NCI-H510A (cell line): ENCODE results near the gene HOXA13.

Experiments used
- DNase-seq: peaks from one replicate; lab custom pipeline; 2025; lab: John Stamatoyannopoulos, UW

HOXA13 gene

DNA sequence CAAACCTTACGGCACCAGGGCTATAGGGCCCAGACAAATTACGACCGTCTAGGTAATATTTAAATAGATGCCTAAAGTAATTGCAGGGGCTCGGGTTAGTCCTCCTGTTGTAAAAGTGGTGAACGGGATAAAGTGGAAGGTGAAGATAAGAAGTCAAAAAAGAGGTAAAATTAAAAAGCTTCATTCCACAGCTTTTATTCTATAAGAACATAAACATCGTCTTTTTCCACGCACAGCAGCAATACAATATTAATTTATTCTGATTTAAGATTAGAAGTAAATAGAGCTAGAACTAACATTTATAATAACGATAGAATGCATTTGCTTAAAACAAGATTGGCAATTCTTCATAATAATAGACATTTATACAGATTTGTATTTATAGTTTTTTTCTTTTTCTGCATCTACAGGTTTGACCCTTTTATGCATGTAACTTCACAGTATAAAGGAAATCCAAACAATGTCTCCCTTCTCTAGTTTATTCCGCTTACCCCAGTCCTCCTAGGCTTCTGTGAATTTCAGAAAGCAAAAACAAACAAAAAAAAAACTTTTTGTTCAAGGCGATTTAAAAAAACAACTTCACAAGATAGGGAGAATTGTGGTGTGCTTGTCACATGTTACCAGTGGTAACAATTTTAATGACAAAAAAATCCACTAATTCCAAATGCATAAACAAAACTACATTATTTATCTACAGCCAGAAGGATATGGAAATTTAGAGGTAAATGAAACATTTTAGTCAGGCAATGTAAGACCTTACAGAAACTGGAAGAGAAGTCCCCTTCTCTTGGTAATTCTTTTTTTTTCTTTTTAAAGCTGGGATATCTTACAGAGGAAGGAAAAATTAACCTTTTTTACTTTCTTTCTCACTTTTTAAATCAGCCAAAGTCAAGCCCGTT lies 29.2 kb downstream of the HOXA13 start:
- no peak for DNase-seq

GRCh38 chr7:27169658-27170425 lies 30.0 kb downstream of the HOXA13 start:
- DNase-seq: peak; percentile 60

- peak; percentile 44 for DNase-seq
These were observed 31.5 kb downstream of the HOXA13 start for GRCh38 chr7:27168265-27168947.

DNA sequence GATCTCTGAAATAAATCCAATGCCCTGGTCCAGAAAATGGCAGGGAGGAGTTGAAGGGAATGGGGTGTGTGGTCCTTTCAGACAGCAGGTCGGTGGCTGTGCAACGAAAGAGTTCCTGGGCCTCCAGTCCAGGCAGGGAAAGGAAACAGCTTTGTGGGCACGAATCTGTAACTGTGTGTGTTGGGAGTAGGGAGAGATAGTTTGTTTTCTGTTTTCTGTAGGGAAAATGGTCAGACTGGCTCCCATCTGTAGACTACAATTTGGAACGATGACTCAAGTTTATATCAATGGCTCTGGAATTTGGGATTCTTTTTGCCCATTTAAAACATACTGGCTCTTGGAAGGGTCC lies 32.0 kb downstream of the HOXA13 start:
- DNase-seq: no peak

- peak; percentile 47 for DNase-seq
These were observed 33.1 kb downstream of the HOXA13 start for GRCh38 chr7:27166531-27167505.

DNA sequence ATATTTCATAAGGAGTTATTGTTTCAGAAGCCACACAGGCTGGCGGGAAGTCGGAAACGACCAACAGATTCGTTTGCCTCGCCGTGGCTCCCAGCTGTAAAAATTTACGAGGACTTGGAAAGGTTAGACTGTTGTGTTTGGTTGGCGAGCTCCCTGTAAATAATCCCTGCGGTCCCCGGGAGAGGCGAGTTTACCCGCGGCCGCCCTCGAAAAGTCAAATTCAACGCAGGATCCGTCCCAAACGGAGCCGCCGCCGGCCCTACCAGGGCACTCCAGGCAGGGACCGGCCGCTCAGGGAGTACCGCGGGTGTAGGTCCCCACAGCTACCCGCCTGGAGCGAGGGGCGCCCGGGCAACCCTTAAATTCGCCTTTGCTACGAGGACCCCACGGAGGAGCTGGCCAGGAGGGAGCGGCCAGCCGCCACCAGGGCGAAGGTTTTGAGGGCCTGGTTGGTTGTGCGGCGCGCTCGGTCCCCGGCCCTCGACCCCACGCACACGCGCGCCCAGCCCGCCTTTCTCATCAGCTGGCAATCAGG lies 33.8 kb downstream of the HOXA13 start:
- no peak for DNase-seq

DNA sequence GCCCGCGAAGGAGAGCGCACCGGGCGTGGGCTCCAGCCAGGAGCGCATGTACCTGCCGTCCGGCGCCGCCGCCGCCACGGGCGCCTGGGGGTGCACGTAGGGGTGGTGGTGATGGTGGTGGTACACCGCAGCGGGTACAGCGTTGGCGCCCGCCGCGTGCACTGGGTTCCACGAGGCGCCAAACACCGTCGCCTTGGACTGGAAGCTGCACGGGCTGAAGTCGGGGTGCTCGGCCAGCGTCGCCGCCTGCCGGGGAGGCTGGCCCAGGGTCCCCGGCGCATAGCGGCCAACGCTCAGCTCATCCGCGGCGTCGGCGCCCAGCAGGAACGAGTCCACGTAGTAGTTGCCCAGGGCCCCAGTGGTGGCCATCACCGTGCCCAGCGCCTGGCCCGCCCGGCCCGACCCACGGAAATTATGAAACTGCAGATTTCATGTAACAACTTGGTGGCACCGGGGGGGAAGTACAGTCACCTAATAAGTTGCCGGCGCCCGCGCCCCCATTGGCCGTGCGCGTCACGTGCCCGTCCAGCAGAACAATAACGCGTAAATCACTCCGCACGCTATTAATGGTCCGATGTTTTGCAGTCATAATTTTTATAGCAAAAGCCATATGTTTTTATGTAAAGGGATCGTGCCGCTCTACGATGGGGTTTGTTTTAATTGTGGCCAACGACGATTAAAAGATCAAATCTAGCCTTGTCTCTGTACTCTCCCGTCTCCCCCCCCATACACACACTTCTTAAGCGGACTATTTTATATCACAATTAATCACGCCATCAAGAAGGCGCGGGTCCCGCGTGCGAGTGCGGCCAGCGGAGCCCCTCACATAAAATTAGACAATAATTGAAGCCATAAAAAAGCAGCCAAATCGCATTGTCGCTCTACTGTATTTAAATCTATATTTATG lies 34.5 kb downstream of the HOXA13 start, which contains the start of gene HOXA9:
TSS of gene HOXA9 (minus strand) at position 449 of the 907 bp plus-strand sequence. CDS start at position 369, 80 bp downstream.
- peak; percentile 87 for DNase-seq

- DNase-seq: no peak
These were observed 35.4 kb downstream of the HOXA13 start for GRCh38 chr7:27164367-27165088.

DNA sequence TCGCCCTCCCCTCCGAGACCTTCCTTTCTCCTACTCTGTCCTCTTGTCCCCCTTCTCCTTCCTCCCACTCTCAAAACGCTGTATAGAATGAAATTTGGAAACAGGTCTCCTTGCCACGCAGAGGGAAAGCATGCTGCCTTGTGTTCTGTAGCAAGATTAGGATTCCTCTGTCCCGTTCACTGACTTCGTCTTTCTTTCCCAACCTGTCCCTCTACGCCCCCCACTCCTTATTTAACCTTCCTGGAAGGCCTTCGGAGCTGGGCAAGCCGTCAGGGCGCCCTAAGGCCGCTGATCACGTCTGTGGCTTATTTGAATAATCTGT lies 35.9 kb downstream of the HOXA13 start:
- DNase-seq: no peak

GRCh38 chr7:27163288-27164044 lies 36.4 kb downstream of the HOXA13 start:
- DNase-seq: no peak

- DNase-seq: no peak
These were observed 37.2 kb downstream of the HOXA13 start for GRCh38 chr7:27162561-27163287.

DNA sequence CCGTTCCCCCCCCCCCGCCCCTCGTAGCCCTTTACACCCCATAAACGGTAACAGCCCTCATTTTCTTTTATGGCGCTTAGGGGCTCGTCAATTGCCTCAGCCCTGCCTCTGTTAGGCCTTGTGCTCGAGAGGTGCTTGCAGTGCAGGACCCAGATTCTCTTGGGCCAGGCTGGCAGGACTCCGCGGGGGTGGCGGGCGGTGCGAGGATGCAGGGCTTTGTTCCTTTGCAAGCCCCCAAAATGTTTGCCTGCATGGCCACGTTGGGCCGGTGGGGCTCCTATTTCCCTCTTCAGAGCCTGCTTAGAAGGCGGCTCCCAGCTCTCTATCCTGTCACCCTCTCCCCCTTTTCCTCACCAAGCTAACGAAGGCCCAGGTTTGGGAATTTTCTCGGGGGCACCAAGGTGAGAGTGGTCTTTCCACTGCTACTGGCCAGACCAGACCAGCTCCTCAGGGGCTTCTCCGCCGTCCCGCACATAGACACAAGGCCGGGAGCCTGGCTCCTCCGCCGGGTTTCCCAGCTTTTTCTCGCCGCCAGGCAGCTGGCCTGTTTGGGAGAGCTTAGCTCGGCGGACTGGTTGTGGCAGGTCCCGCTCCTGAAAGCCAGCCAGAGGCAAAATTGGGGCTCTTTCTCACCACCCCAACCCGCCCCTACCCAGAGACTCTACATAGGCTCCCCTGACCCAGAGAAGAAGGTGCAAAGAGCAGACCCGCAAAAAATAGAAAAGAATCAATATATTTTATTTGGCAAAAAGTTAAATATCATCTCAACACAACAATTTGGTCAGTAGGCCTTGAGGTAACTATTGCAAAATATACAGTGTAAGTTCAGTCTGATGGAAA lies 38.0 kb downstream of the HOXA13 start:
- peak; percentile 32 for DNase-seq

DNA sequence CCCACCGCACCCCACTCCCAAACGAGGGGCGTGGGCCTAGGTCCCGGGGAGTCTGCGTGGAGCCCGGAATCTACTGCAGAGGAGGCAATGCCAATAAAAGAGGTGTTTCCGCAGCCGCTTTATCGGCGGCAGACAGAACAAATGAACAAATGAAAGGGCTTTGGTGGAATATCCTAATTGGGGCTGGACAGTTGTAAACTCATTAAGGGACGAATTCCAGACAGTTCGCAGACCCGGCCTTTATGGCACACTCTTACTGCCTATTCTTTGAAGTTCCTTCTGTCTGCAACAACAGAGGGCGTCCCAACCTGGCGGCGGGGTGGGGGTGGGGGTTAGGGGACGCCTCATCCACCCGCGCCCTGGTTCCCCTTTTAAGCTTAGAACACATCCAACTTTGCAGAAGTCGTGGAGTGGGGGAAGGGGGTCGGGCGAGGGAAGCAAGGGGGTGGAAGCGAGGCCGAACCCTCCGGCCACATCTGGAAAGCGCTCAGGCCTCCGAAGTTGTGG lies 38.6 kb downstream of the HOXA13 start:
- DNase-seq: no peak

- peak; percentile 78 for DNase-seq
These were observed 39.2 kb downstream of the HOXA13 start for GRCh38 chr7:27160546-27161213.

- no peak for DNase-seq
These were observed 39.7 kb downstream of the HOXA13 start for GRCh38 chr7:27160145-27160545.
